ENCODE results near the gene NEK6. TPM values are rescaled to one million over a fixed set of nuclear protein-coding genes. Genes with fewer than 3 reads are reported as not detected.

NEK6 gene
- total and polyA plus RNA-seq, 9 of the 15 experiments (the other 6 are each of a cell fraction or from before 2014, with no cell fraction given) = 3.1 to 19.0 (median 8.4) TPM

DNA sequence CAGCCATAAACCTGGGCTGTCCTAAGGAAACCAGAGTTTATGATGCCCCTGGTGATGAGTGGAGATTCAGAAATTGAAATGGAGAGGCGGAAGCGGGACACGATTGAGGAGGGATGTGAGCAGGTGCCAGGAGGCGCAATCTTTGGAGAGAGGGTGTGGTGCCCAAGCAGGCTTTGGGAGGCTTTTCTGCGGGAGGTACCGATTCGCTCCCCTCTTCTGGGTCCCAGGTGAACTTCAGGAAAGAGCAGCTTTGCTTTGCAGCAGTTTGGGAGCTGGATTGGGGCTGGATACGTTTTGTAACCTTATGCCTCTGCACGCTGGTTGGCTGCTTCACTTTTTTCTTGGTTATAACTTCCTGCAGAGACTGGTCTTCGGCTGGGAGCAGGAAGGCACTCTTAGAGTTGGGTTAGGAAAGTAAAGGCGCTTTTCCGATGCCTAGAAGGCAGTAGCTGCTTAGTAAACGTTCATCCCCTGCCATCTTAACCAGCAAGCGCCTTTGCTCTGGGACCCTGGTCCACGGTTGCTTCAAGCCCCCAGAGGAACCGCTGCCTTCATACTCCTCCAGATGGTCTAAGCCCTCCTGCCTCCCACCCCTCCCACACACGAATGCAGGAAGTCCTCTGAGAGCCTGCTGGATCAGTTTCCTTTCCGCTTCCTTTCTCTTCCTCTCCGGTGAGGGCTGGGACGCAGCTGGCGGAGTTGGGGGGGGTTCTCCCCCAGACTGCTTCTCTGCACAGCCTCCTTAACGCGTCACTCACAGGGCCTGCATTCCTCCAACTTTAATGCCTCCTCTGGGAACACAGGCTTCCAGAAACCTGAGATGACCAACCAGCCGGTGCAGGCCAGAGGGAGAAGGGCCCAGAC is 15.2 kb upstream of the NEK6 start (continued):
- TF ChIP-seq, protein P1, sequence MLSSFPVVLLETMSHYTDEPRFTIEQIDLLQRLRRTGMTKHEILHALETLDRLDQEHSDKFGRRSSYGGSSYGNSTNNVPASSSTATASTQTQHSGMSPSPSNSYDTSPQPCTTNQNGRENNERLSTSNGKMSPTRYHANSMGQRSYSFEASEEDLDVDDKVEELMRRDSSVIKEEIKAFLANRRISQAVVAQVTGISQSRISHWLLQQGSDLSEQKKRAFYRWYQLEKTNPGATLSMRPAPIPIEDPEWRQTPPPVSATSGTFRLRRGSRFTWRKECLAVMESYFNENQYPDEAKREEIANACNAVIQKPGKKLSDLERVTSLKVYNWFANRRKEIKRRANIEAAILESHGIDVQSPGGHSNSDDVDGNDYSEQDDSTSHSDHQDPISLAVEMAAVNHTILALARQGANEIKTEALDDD (IDR thresholded peaks at IDR 0.05) = no peak
- TF ChIP-seq, protein P2, sequence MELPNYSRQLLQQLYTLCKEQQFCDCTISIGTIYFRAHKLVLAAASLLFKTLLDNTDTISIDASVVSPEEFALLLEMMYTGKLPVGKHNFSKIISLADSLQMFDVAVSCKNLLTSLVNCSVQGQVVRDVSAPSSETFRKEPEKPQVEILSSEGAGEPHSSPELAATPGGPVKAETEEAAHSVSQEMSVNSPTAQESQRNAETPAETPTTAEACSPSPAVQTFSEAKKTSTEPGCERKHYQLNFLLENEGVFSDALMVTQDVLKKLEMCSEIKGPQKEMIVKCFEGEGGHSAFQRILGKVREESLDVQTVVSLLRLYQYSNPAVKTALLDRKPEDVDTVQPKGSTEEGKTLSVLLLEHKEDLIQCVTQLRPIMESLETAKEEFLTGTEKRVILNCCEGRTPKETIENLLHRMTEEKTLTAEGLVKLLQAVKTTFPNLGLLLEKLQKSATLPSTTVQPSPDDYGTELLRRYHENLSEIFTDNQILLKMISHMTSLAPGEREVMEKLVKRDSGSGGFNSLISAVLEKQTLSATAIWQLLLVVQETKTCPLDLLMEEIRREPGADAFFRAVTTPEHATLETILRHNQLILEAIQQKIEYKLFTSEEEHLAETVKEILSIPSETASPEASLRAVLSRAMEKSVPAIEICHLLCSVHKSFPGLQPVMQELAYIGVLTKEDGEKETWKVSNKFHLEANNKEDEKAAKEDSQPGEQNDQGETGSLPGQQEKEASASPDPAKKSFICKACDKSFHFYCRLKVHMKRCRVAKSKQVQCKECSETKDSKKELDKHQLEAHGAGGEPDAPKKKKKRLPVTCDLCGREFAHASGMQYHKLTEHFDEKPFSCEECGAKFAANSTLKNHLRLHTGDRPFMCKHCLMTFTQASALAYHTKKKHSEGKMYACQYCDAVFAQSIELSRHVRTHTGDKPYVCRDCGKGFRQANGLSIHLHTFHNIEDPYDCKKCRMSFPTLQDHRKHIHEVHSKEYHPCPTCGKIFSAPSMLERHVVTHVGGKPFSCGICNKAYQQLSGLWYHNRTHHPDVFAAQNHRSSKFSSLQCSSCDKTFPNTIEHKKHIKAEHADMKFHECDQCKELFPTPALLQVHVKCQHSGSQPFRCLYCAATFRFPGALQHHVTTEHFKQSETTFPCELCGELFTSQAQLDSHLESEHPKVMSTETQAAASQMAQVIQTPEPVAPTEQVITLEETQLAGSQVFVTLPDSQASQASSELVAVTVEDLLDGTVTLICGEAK (IDR thresholded peaks at IDR 0.05) = peak; percentile 60
- TF ChIP-seq, protein P2 (CRISPR knock-in tag; IDR thresholded peaks at IDR 0.05) = no peak
- no peak for TF ChIP-seq HDAC1 (IDR thresholded peaks at IDR 0.05)
- no peak for TF ChIP-seq NR1H2 (CRISPR knock-in tag; IDR thresholded peaks at IDR 0.05)
- TF ChIP-seq, protein P3, sequence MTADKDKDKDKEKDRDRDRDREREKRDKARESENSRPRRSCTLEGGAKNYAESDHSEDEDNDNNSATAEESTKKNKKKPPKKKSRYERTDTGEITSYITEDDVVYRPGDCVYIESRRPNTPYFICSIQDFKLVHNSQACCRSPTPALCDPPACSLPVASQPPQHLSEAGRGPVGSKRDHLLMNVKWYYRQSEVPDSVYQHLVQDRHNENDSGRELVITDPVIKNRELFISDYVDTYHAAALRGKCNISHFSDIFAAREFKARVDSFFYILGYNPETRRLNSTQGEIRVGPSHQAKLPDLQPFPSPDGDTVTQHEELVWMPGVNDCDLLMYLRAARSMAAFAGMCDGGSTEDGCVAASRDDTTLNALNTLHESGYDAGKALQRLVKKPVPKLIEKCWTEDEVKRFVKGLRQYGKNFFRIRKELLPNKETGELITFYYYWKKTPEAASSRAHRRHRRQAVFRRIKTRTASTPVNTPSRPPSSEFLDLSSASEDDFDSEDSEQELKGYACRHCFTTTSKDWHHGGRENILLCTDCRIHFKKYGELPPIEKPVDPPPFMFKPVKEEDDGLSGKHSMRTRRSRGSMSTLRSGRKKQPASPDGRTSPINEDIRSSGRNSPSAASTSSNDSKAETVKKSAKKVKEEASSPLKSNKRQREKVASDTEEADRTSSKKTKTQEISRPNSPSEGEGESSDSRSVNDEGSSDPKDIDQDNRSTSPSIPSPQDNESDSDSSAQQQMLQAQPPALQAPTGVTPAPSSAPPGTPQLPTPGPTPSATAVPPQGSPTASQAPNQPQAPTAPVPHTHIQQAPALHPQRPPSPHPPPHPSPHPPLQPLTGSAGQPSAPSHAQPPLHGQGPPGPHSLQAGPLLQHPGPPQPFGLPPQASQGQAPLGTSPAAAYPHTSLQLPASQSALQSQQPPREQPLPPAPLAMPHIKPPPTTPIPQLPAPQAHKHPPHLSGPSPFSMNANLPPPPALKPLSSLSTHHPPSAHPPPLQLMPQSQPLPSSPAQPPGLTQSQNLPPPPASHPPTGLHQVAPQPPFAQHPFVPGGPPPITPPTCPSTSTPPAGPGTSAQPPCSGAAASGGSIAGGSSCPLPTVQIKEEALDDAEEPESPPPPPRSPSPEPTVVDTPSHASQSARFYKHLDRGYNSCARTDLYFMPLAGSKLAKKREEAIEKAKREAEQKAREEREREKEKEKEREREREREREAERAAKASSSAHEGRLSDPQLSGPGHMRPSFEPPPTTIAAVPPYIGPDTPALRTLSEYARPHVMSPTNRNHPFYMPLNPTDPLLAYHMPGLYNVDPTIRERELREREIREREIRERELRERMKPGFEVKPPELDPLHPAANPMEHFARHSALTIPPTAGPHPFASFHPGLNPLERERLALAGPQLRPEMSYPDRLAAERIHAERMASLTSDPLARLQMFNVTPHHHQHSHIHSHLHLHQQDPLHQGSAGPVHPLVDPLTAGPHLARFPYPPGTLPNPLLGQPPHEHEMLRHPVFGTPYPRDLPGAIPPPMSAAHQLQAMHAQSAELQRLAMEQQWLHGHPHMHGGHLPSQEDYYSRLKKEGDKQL (CRISPR knock-in tag; IDR thresholded peaks at IDR 0.05; ENCODE audit: borderline replicate concordance) = no peak
- TF ChIP-seq ZNF583 (CRISPR knock-in tag; IDR thresholded peaks at IDR 0.05) = no peak
- TF ChIP-seq, protein P4, sequence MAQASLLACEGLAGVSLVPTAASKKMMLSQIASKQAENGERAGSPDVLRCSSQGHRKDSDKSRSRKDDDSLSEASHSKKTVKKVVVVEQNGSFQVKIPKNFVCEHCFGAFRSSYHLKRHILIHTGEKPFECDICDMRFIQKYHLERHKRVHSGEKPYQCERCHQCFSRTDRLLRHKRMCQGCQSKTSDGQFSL (CRISPR knock-in tag; IDR thresholded peaks at IDR 0.05) = peak; percentile 34; the same call in 1 of the 2 replicates
- TF ChIP-seq, protein P4 (tag; IDR thresholded peaks at IDR 0.05) = no peak
- TF ChIP-seq PHF8 (IDR thresholded peaks at IDR 0.05; ENCODE audit: borderline replicate concordance, low read length) = peak; percentile 27; the same call in 1 of the 2 replicates

Data from K562 (cell line).